WTC11 (cell line): ENCODE measurements around the gene COX6A1. TPM values are rescaled to one million over a fixed set of nuclear protein-coding genes. Genes with fewer than 3 reads are reported as not detected.

ENCODE experiments used
- ATAC-seq: fragments of 200-7000 bp; cut with Tn5 transposase; 2 replicates; pipeline ENCODE4 v1.10.0; 2021; ENCODE audit warnings: mild to moderate bottlenecking, moderate library complexity
- CTCF ChIA-PET: fragments of 300-600 bp; sonication (Branson Sonifier 250); formaldehyde crosslinking; loops from one replicate; lab custom pipeline; 2021; ENCODE audit warnings: antibody characterized with exemption; lab: Charles Lee
- POLR2A ChIA-PET: fragments of 350-600 bp; sonication (Branson Sonifier 250); formaldehyde crosslinking; loops from one replicate; lab custom pipeline; 2021; ENCODE audit warnings: antibody characterized with exemption; lab: Charles Lee
- DNase-seq: peaks from one replicate; pipeline ENCODE4 v3.0.0; 2021; ENCODE audit warnings: low spot score
- H3K27ac Mint-ChIP-seq: 2 replicates; pipeline ENCODE4 v1.8.0; 2021; ENCODE audit warnings: mixed read lengths
- H3K27me3 Mint-ChIP-seq: 2 replicates; pipeline ENCODE4 v1.8.0; 2021; ENCODE audit warnings: low read depth, mild to moderate bottlenecking, moderate library complexity, mixed read lengths
- H3K36me3 Mint-ChIP-seq: 2 replicates; pipeline ENCODE4 v1.8.0; 2021; ENCODE audit warnings: mixed read lengths
- H3K4me1 Mint-ChIP-seq: 2 replicates; pipeline ENCODE4 v1.8.0; 2022; ENCODE audit warnings: mixed read lengths
- H3K4me3 Mint-ChIP-seq: 2 replicates; pipeline ENCODE4 v1.8.0; 2021; ENCODE audit warnings: mild to moderate bottlenecking, moderate library complexity, mixed read lengths
- H3K9me3 Mint-ChIP-seq: 2 replicates; pipeline ENCODE4 v1.8.0; 2021; ENCODE audit warnings: mixed read lengths
- MYBL2 ChIP-seq: sonication (generic); formaldehyde crosslinking; IDR thresholded peaks from 2 replicates; pipeline ENCODE4 v1.8.1; 2023; ENCODE audit warnings: mild to moderate bottlenecking, moderate library complexity, missing genetic modification reagents
- NFE2L1 ChIP-seq: sonication (generic); formaldehyde crosslinking; IDR thresholded peaks from 2 replicates; pipeline ENCODE4 v1.8.1; 2023; ENCODE audit warnings: missing genetic modification reagents
- NFYB ChIP-seq: sonication (generic); formaldehyde crosslinking; conservative IDR thresholded peaks from 2 replicates; pipeline ENCODE4 v1.8.0; 2022; ENCODE audit warnings: low read depth, missing genetic modification reagents
- RORB ChIP-seq: fragments of 250-450 bp; sonication (Bioruptor Pico); IDR thresholded peaks from 2 replicates; pipeline ENCODE4 v1.9.0; 2021; ENCODE audit warnings: mild to moderate bottlenecking
- TEAD4 ChIP-seq: sonication (generic); formaldehyde crosslinking; IDR thresholded peaks from 2 replicates; pipeline ENCODE4 v1.8.0; 2022; ENCODE audit warnings: mild to moderate bottlenecking, missing genetic modification reagents
- ZNF138 ChIP-seq: sonication (generic); formaldehyde crosslinking; conservative IDR thresholded peaks from 2 replicates; pipeline ENCODE4 v1.8.1; 2022; ENCODE audit warnings: mild to moderate bottlenecking, moderate library complexity, missing genetic modification reagents
- ZNF263 ChIP-seq: sonication (generic); formaldehyde crosslinking; IDR thresholded peaks from 2 replicates; pipeline ENCODE4 v1.8.1; 2022; ENCODE audit warnings: low read depth, mild to moderate bottlenecking, moderate library complexity, missing genetic modification reagents
- ZNF317 ChIP-seq: sonication (generic); formaldehyde crosslinking; IDR thresholded peaks from 2 replicates; pipeline ENCODE4 v1.8.1; 2023; ENCODE audit warnings: low read depth, mild to moderate bottlenecking, moderate library complexity, missing genetic modification reagents, borderline replicate concordance
- ZNF532 ChIP-seq: fragments of 250-450 bp; sonication (Bioruptor Pico); IDR thresholded peaks from 2 replicates; pipeline ENCODE4 v1.9.0; 2021; ENCODE audit warnings: mild to moderate bottlenecking, borderline replicate concordance
- ZSCAN18 ChIP-seq: fragments of 250-450 bp; sonication (Bioruptor Pico); IDR thresholded peaks from 2 replicates; pipeline ENCODE4 v2.1.2; 2022; ENCODE audit warnings: mild to moderate bottlenecking, moderate library complexity
- total RNA-seq: library from RNA; stranded (reverse); gene quantifications from 3 replicates; pipeline ENCODE4 v1.2.3, GENCODE V29; 2021
- TF ChIP-seq, protein P1 (sequence below): fragments of 200-600 bp; IDR thresholded peaks from 2 replicates; pipeline ENCODE4 v1.8.0; 2022; ENCODE audit warnings: antibody characterized with exemption
- TF ChIP-seq, protein P2 (sequence below): sonication (generic); formaldehyde crosslinking; IDR thresholded peaks from 2 replicates; pipeline ENCODE4 v1.8.0; 2023; ENCODE audit warnings: mild to moderate bottlenecking, missing genetic modification reagents
- TF ChIP-seq, protein P3 (sequence below): sonication (generic); formaldehyde crosslinking; IDR thresholded peaks from 2 replicates; pipeline ENCODE4 v1.8.1; 2023; ENCODE audit warnings: mild to moderate bottlenecking, missing genetic modification reagents, borderline replicate concordance
- TF ChIP-seq, protein P4 (sequence below): sonication (generic); formaldehyde crosslinking; IDR thresholded peaks from 2 replicates; pipeline ENCODE4 v1.8.1; 2023; ENCODE audit warnings: mild to moderate bottlenecking, moderate library complexity, missing genetic modification reagents

The COX6A1 gene
- total RNA-seq, 1 experiment from 2014 or later, result 573 TPM

- H3K4me1 Mint-ChIP-seq, result no peaks in the 10 kb centered on the region
- ChIA-PET POLR2A (interaction anchor here (0.6 to 0.7 kb wide), 3 partner anchors 9 to 120 kb away, joined by 4 to 6 read pairs (median 5); no protein-coding TSS in a partner anchor), CTCF (interaction anchor here (0.5 to 4.3 kb wide), 40 partner anchors 8 to 980 kb away, joined by 3 to 44 read pairs (median 4); partner anchors contain the start of genes COQ5, COX6A1, DYNLL1 and GATC)
- H3K27me3 Mint-ChIP-seq, result no peaks in the 10 kb centered on the region
- ATAC-seq (peak; percentile 77), DNase-seq (peak; percentile 30)
- H3K9me3 Mint-ChIP-seq, result no peaks in the 10 kb centered on the region
- H3K27ac Mint-ChIP-seq, result no peak overlapping the region
- TF ChIP-seq, protein P1, sequence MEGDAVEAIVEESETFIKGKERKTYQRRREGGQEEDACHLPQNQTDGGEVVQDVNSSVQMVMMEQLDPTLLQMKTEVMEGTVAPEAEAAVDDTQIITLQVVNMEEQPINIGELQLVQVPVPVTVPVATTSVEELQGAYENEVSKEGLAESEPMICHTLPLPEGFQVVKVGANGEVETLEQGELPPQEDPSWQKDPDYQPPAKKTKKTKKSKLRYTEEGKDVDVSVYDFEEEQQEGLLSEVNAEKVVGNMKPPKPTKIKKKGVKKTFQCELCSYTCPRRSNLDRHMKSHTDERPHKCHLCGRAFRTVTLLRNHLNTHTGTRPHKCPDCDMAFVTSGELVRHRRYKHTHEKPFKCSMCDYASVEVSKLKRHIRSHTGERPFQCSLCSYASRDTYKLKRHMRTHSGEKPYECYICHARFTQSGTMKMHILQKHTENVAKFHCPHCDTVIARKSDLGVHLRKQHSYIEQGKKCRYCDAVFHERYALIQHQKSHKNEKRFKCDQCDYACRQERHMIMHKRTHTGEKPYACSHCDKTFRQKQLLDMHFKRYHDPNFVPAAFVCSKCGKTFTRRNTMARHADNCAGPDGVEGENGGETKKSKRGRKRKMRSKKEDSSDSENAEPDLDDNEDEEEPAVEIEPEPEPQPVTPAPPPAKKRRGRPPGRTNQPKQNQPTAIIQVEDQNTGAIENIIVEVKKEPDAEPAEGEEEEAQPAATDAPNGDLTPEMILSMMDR, result 0 out of 2 replicates have a peak, but pooled peaks have one; percentile 15
- TF ChIP-seq, protein P2, sequence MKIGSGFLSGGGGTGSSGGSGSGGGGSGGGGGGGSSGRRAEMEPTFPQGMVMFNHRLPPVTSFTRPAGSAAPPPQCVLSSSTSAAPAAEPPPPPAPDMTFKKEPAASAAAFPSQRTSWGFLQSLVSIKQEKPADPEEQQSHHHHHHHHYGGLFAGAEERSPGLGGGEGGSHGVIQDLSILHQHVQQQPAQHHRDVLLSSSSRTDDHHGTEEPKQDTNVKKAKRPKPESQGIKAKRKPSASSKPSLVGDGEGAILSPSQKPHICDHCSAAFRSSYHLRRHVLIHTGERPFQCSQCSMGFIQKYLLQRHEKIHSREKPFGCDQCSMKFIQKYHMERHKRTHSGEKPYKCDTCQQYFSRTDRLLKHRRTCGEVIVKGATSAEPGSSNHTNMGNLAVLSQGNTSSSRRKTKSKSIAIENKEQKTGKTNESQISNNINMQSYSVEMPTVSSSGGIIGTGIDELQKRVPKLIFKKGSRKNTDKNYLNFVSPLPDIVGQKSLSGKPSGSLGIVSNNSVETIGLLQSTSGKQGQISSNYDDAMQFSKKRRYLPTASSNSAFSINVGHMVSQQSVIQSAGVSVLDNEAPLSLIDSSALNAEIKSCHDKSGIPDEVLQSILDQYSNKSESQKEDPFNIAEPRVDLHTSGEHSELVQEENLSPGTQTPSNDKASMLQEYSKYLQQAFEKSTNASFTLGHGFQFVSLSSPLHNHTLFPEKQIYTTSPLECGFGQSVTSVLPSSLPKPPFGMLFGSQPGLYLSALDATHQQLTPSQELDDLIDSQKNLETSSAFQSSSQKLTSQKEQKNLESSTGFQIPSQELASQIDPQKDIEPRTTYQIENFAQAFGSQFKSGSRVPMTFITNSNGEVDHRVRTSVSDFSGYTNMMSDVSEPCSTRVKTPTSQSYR (CRISPR knock-in tag), result no peak
- no peak overlapping the region for H3K4me3 Mint-ChIP-seq
- peaks cover 58% of the 10 kb centered on the region for H3K36me3 Mint-ChIP-seq
Measured at GRCh38 chr12:120457133-120457532, 19.2 kb downstream of the COX6A1 start.

- ATAC-seq, result no peak
- no peak overlapping the region for H3K4me3 Mint-ChIP-seq
- CTCF ChIA-PET, result interaction anchor here (0.6 to 1.9 kb wide), 2 partner anchors 121 to 1302 kb away, joined by 4 to 5 read pairs; partner anchors contain the start of gene POP5
Measured at GRCh38 chr12:120460157-120460556, 22.2 kb downstream of the COX6A1 start.

More at GRCh38 chr12:120460157-120460556, 22.2 kb downstream of the COX6A1 start:
- no peaks in the 10 kb centered on the region for H3K4me1 Mint-ChIP-seq
- H3K9me3 Mint-ChIP-seq, result no peaks in the 10 kb centered on the region
- TF ChIP-seq NFYB (CRISPR knock-in tag), result no peak
- TF ChIP-seq, protein P3, sequence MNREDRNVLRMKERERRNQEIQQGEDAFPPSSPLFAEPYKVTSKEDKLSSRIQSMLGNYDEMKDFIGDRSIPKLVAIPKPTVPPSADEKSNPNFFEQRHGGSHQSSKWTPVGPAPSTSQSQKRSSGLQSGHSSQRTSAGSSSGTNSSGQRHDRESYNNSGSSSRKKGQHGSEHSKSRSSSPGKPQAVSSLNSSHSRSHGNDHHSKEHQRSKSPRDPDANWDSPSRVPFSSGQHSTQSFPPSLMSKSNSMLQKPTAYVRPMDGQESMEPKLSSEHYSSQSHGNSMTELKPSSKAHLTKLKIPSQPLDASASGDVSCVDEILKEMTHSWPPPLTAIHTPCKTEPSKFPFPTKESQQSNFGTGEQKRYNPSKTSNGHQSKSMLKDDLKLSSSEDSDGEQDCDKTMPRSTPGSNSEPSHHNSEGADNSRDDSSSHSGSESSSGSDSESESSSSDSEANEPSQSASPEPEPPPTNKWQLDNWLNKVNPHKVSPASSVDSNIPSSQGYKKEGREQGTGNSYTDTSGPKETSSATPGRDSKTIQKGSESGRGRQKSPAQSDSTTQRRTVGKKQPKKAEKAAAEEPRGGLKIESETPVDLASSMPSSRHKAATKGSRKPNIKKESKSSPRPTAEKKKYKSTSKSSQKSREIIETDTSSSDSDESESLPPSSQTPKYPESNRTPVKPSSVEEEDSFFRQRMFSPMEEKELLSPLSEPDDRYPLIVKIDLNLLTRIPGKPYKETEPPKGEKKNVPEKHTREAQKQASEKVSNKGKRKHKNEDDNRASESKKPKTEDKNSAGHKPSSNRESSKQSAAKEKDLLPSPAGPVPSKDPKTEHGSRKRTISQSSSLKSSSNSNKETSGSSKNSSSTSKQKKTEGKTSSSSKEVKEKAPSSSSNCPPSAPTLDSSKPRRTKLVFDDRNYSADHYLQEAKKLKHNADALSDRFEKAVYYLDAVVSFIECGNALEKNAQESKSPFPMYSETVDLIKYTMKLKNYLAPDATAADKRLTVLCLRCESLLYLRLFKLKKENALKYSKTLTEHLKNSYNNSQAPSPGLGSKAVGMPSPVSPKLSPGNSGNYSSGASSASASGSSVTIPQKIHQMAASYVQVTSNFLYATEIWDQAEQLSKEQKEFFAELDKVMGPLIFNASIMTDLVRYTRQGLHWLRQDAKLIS (CRISPR knock-in tag), result no peak
- TF ChIP-seq ZNF532 (CRISPR knock-in tag), result no peak
- TF ChIP-seq TEAD4, result no peak
- TF ChIP-seq, protein P4, sequence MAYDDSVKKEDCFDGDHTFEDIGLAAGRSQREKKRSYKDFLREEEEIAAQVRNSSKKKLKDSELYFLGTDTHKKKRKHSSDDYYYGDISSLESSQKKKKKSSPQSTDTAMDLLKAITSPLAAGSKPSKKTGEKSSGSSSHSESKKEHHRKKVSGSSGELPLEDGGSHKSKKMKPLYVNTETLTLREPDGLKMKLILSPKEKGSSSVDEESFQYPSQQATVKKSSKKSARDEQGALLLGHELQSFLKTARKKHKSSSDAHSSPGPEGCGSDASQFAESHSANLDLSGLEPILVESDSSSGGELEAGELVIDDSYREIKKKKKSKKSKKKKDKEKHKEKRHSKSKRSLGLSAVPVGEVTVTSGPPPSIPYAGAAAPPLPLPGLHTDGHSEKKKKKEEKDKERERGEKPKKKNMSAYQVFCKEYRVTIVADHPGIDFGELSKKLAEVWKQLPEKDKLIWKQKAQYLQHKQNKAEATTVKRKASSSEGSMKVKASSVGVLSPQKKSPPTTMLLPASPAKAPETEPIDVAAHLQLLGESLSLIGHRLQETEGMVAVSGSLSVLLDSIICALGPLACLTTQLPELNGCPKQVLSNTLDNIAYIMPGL (CRISPR knock-in tag), result no peak
- TF ChIP-seq NFE2L1, result no peak
- no peak for TF ChIP-seq MYBL2 (CRISPR knock-in tag)
- TF ChIP-seq ZSCAN18, result no peak
- TF ChIP-seq ZNF138, result no peak
- TF ChIP-seq, protein P2 (CRISPR knock-in tag), result no peak
- TF ChIP-seq ZNF263 (CRISPR knock-in tag), result no peak
- TF ChIP-seq RORB, result no peak
- TF ChIP-seq ZNF317 (CRISPR knock-in tag), result no peak
- POLR2A ChIA-PET, result no interaction called here
- peak overlapping the region; percentile 33; the same call in 1 of the 2 replicates for H3K27ac Mint-ChIP-seq
- no peaks in the 10 kb centered on the region for H3K27me3 Mint-ChIP-seq
- DNase-seq, result no peak
- H3K36me3 Mint-ChIP-seq, result peaks cover 81% of the 10 kb centered on the region
